Stimulated activated CD4-positive, alpha-beta T cell treated with anti-CD3 and anti-CD28 coated beads, Interleukin-12 subunit alpha, Interleukin-12 subunit beta, amount 100 ng/mL, for 24 hours (primary cell): Measurements from ENCODE around the gene RIMS1.

Source experiments
- DNase-seq, 2 experiments: peaks; one replicate each; pipeline ENCODE4 v3.0.0-alpha.2; 2020; ENCODE audit warnings: low read depth in 2 of 2

Gene RIMS1

DNA sequence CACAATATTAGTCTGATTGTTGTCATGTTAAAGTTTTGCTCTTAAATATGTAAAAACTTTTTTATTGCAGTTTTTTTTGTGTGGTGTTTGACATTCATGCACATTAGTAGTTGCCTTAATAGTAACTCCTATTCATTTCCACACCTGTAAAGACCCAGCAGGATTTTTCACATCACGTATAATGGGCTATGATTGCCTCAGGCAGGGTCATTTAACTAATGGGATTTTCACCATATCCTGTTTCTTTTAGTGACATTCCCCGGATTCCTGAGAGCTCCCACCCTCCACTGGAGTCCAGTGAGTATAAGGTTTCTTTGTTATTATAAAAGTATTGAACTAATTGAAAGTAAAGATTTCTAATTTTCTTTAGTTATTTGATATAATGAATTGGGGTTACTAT lies 359.2 kb downstream of the RIMS1 start:
- no peak for DNase-seq

- no peak for DNase-seq
These were observed 360.6 kb downstream of the RIMS1 start for GRCh38 chr6:72246926-72247325.

DNA sequence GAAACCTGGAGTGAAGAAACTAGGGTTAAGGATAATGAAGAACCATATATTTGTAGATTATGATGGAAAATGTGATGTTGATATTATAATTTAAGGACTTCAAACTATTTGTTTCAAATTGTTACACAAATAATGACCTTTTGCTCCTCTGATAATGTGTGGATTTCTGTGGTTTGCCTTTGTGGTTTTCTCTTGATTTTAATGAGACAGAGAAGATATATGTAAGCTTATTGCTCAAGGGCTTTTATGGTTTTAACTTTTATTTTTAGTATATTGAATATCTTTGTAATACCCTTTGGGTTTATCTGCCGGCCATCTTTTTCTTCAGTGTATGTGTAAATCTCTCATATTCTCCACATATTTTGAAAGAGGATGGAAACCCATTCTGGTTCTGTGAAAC lies 362.3 kb downstream of the RIMS1 start:
- no peak for DNase-seq

DNA sequence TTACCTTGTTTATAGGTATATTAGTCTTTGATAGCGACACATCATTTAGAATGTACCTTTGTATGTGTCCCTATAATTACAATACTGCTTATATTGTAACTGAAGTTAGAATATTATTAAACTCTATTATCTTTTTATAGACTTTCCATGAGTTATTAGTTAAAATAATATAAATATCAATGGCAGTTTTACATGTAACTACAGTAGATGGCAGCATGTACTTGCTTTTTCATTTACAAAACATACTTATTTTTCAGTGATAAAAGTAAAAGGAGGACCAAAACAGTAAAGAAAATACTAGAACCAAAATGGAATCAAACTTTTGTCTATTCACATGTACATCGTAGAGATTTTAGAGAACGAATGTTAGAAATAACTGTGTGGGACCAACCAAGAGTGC lies 364.3 kb downstream of the RIMS1 start:
- no peak for DNase-seq

DNA sequence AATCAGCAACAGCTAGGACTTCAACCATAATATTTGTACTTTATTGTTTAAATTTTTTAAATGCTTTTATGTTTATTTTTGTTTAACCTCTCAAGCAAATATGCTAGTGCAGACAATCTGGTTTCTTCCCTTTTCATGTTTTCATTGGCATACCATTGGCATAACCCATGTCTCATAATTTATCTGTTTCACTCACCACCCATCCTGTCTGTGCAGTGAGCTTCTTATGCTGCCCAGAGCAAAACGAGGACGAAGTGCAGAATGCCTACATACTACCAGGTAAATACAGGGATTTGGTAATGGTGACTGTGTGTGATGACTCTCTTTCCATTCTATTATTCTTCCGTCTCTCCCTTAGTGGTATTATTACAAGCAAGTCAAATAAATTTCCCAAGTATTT lies 374.1 kb downstream of the RIMS1 start:
- DNase-seq = no peak

DNA sequence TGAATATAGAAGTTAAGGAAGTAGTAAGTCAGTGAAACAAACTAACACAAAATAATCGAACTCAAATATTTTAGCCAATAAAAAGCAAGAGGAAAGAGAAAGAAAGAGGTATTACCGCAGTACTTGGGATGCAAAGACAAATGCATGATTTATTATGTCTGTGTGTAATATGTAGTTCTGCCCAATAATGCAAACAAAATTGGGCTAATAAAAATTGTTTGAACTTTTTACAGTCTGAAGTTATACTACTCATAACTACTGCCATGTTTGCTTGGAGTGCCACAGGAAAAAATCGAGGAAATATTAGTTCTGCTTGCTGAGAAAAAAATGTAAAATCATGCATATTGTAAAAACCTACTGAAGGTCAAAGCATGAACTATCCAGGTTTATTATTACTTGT lies 375.2 kb downstream of the RIMS1 start:
- no peak for DNase-seq

DNA sequence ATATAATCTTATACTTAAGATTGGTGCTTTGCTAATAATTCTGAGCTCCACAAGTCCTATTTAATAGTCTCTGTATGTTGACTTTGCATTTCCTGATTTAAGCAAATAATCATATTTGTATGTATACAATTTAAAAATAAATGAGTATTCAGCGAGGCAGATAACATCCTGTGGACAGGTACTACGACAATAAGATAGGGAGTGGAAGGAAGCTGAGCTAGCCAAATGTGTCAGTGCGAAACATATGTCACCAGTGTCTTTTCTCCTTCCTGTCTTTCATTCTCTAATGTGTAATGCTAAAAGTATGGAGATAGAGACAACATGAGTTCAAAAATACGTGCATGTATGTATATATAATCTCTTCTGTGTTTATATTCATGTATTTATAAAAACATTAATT lies 375.9 kb downstream of the RIMS1 start:
- DNase-seq = no peak

- no peak for DNase-seq
These were observed 381.1 kb downstream of the RIMS1 start for GRCh38 chr6:72267470-72267869.

DNA sequence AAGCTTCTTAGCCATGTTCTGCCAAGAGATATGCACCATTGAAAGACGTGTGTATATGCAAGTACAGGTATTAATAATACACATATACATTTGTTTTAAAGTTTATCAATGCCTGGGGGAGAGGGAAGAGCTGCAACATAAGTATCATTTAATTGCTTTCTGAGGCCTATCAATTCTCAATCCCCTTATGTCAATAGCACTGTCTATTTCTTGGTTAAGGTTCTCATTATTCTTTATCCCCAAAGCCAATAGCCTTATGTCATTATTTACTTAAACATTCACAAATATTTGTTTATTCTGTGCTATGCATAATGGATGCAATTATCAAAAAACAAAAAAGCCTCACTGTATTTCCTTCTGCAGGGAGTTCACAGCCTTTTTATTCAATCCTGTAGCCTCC lies 385.2 kb downstream of the RIMS1 start:
- no peak for DNase-seq

DNA sequence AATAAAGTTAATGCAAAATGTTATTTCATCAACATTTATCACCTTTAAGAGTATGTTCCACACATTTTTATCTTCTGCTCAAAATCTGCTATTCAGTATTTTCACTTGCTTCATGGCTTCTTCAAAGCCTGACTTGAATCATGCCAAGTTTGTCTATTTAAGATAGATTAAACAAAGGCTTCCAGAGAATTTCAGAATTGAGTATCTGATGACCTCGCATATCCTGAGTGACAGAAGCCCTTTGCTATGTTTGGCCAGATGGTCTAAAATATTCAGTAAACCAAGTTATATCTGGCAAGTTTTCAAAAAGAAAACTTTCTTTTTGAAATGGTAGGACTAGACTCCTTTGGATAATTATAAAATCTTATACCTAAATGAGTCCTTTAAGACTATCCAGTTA lies 386.6 kb downstream of the RIMS1 start:
- no peak for DNase-seq

- DNase-seq = no peak
These were observed 389.5 kb downstream of the RIMS1 start for GRCh38 chr6:72275888-72276287.

DNA sequence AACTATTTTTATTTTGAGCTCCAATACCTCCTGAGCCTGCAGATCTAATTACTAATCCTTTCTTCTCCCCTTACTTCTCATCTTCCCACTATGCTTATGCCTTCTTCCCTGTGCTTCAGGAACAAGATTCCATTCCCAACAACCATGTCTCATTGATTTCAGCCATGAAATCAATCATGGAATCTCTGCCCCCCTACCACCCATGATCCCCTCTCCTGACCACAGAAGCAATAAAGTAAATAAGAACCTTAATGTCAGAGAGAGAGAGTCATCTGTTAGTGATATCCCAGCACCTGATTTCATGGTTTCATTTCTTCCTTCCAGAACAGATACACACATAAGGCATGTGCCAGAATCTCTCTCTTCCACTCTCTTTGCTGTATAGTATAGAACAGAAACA lies 395.9 kb downstream of the RIMS1 start:
- DNase-seq = no peak

GRCh38 chr6:72283571-72283970 lies 397.2 kb downstream of the RIMS1 start:
- no peak for DNase-seq

DNA sequence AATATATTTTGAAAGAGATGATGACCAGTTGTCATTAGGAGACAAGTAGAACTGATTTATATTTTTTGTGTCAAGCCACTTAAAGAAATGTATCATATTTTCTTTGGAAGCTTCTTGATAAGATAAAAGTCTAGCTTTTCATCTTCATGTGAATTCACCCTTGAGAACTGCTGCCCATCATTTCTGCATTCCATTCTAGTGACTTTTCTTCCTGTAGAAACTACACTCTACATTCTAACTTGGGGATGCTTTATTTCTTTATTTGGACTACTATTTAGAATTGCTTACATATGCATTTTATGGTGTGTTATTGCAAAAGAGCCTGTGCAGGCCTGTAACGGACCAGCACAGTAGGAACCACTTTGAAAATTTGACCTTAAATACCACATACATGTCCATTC lies 400.6 kb downstream of the RIMS1 start:
- no peak for DNase-seq

DNA sequence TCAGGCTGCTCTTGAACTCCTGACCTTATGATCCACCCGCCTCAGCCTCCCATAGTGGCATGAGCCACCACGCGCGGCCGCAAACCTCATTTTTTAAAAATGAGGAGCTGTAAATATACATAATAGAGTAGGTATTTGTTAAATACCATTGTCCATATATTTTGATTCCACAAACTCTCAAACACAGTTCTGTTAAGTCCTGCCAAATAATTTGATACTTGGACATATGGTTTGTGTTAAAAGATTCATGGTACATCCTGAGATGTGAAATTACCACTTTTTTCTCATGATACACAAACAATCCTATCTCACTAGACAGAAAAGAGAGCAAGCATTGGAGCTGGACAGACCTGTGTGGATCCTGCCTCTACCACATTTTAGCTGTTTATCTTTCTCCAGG lies 401.5 kb downstream of the RIMS1 start:
- no peak for DNase-seq

- DNase-seq = no peak
These were observed 402.2 kb downstream of the RIMS1 start for GRCh38 chr6:72288592-72288991.

DNA sequence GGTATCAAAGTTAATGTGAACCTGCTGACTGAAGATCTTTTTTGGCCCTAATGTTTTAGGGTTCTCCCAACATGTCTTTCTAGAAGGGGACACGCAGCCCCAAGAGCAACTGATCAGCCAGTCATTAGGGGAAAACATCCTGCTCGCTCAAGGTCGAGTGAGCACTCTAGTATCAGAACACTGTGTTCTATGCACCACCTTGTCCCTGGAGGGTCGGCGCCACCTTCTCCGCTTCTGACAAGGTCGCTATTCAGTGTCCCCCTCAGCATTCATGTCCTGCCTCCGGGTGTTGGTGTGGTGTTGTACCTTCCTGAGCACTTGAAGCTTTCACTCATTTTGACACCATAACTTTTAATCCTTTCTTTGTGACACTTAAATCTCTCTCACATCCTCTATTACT lies 404.3 kb downstream of the RIMS1 start:
- DNase-seq = no peak

- no peak for DNase-seq
These were observed 410.0 kb downstream of the RIMS1 start for GRCh38 chr6:72296375-72296774.

- DNase-seq = no peak
These were observed 419.6 kb downstream of the RIMS1 start for GRCh38 chr6:72305971-72306370.

GRCh38 chr6:72316675-72317380 lies 430.5 kb downstream of the RIMS1 start:
- DNase-seq = no peak

- DNase-seq = no peak
These were observed 435.4 kb downstream of the RIMS1 start for GRCh38 chr6:72321788-72322187.

GRCh38 chr6:72322771-72323170 lies 436.4 kb downstream of the RIMS1 start:
- DNase-seq = no peak

DNA sequence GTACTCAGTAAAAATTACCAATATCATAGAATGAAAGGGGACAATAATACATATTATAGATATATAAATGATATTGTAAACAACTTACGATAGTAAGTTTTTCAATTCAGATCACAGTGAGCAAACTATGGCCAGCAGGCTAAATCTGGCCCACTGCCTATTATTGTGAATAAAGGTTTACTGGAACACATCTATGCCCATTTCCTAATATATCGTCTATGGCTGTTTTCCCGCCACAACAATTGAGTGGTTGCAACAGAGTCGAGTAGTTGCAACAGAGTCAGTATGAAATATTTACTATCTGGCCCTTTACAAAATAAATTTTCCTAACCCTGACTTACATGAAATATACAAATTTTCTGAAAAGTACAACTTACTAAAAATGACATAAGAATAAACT lies 438.2 kb downstream of the RIMS1 start:
- no peak for DNase-seq

- no peak for DNase-seq
These were observed 442.4 kb downstream of the RIMS1 start for GRCh38 chr6:72328775-72329174.
